NOMO-1 (cell line): ENCODE results near the gene PNLIPRP2.

Experiments
- DNase-seq, 2 experiments: peaks; one replicate each; lab custom pipeline; 2025; ENCODE audit not compliant: unreplicated experiment in 2 of 2; lab: John Stamatoyannopoulos, UW

Gene PNLIPRP2

GRCh38 chr10:116620423-116621400 lies at the start of gene PNLIPRP2:
Gene PNLIPRP2 (plus strand): TSS chr10:116620953.
- no peak for DNase-seq

GRCh38 chr10:116574797-116575196 lies 46.0 kb upstream of the PNLIPRP2 start:
- no peak for DNase-seq

- no peak for DNase-seq
These were observed 32.7 kb upstream of the PNLIPRP2 start for GRCh38 chr10:116587878-116588591.

- DNase-seq: no peak
These were observed 31.8 kb upstream of the PNLIPRP2 start for GRCh38 chr10:116588995-116589394.

- no peak for DNase-seq
These were observed 30.8 kb upstream of the PNLIPRP2 start for GRCh38 chr10:116589926-116590325.

- no peak for DNase-seq
These were observed 29.9 kb upstream of the PNLIPRP2 start, which contains the start of gene PNLIPRP1 for GRCh38 chr10:116590590-116591444. Gene PNLIPRP1 (plus strand): TSS chr10:116590959. CDS start chr10:116591130, 171 bp downstream.

GRCh38 chr10:116593139-116593740 lies 27.5 kb upstream of the PNLIPRP2 start:
- DNase-seq: no peak

GRCh38 chr10:116594525-116595035 lies 26.2 kb upstream of the PNLIPRP2 start:
- no peak for DNase-seq

GRCh38 chr10:116596062-116596461 lies 24.7 kb upstream of the PNLIPRP2 start:
- DNase-seq: no peak

- DNase-seq: no peak
These were observed 23.2 kb upstream of the PNLIPRP2 start for GRCh38 chr10:116597543-116597942.

- DNase-seq: no peak
These were observed 22.4 kb upstream of the PNLIPRP2 start for GRCh38 chr10:116598329-116598728.

GRCh38 chr10:116599991-116600390 lies 20.8 kb upstream of the PNLIPRP2 start:
- DNase-seq: no peak

- DNase-seq: no peak
These were observed 17.9 kb upstream of the PNLIPRP2 start for GRCh38 chr10:116602648-116603400.

GRCh38 chr10:116606061-116606483 lies 14.7 kb upstream of the PNLIPRP2 start:
- DNase-seq: no peak

GRCh38 chr10:116607336-116607735 lies 13.4 kb upstream of the PNLIPRP2 start:
- DNase-seq: no peak

- no peak for DNase-seq
These were observed 11.8 kb upstream of the PNLIPRP2 start for GRCh38 chr10:116608686-116609594.

GRCh38 chr10:116610443-116611152 lies 10.2 kb upstream of the PNLIPRP2 start:
- no peak for DNase-seq

- no peak for DNase-seq
These were observed 9.6 kb upstream of the PNLIPRP2 start for GRCh38 chr10:116611153-116611545.
